Lung (tissue), 12 donors: ENCODE results near the gene ARHGEF16. TPM values are rescaled to one million over a fixed set of nuclear protein-coding genes. Genes with fewer than 3 reads are reported as not detected.

Experiments used
- ATAC-seq: fragments of 200-7000 bp; cut with Tn5 transposase; one replicate; pipeline ENCODE4 v1.9.1; 2020; ENCODE audit warnings: moderate number of reproducible peaks; ENCODE audit not compliant: insufficient read depth, low FRiP score
- DNase-seq, 3 donors: peaks; one replicate each; pipeline ENCODE4 v3.0.0-alpha.2; 2013 to 2017
- H3K27ac ChIP-seq, 2 donors: one replicate each; pipeline ENCODE4 v1.5.1; 2013; ENCODE audit warnings: mild to moderate bottlenecking in 2 of 2, moderate library complexity in 2 of 2, control low read depth in 1 of 2, inconsistent platforms in 1 of 2, low read depth in 1 of 2, low read length in 1 of 2
- H3K27me3 ChIP-seq, 3 donors: one replicate each; pipeline ENCODE4 v1.5.1; 2013; ENCODE audit warnings: low read length in 2 of 3; ENCODE audit not compliant: control insufficient read depth in 3 of 3, insufficient read depth in 3 of 3
- H3K36me3 ChIP-seq, 4 donors: one replicate each; pipeline ENCODE4 v1.5.1; 2013; ENCODE audit warnings: low read length in 4 of 4, mild to moderate bottlenecking in 1 of 4, moderate library complexity in 1 of 4; ENCODE audit not compliant: control insufficient read depth in 4 of 4, insufficient read depth in 4 of 4
- H3K4me1 ChIP-seq, 5 donors: one replicate each; pipeline ENCODE4 v1.5.1; 2013; ENCODE audit warnings: low read length in 5 of 5, mild to moderate bottlenecking in 2 of 5, moderate library complexity in 1 of 5; ENCODE audit not compliant: control insufficient read depth in 5 of 5, insufficient read depth in 5 of 5
- H3K4me3 ChIP-seq: one replicate; pipeline ENCODE4 v1.5.1; 2013; ENCODE audit warnings: mild to moderate bottlenecking, control low read depth, moderate library complexity
- H3K9ac ChIP-seq, 2 donors: one replicate each; pipeline ENCODE4 v1.5.1; 2013; ENCODE audit warnings: low read length in 2 of 2, control low read depth in 1 of 2; ENCODE audit not compliant: insufficient read depth in 1 of 2
- H3K9me3 ChIP-seq, 4 donors: one replicate each; pipeline ENCODE4 v1.5.1; 2013; ENCODE audit warnings: low read length in 3 of 4, mild to moderate bottlenecking in 1 of 4, moderate library complexity in 1 of 4; ENCODE audit not compliant: control insufficient read depth in 4 of 4, insufficient read depth in 3 of 4
- CTCF ChIP-seq: IDR thresholded peaks from 2 replicates; pipeline ENCODE4 v1.5.1; 2012; ENCODE audit warnings: mild to moderate bottlenecking; ENCODE audit errors: control extremely low read depth, extremely low read depth
- WGBS, 2 donors: extraction: QIAGEN DNeasy Blood & Tissue Kit; methylation state at CpG; one replicate each; pipeline ENCODE4 v1.1.7; 2013; 5-methylcytosine and 5-hydroxymethylcytosine counted together
- polyA plus RNA-seq, 2 donors: library from polyadenylated mRNA; stranded (reverse); fragments of 200-250 nt; gene quantifications; one replicate each; pipeline ENCODE4 v1.2.1, GENCODE V29; 2013
- total RNA-seq, 2 donors: library from RNA; depleted of rRNA in 1 of 2; stranded (reverse); fragments of >200 nt in 1 of 2; gene quantifications; one replicate each; pipeline ENCODE4 v1.2.1, GENCODE V29; 2014 to 2021
- donor health status: control.
- donor health status: control.
- donor health status: Bipolar disorder and iron deficiency.
- donor health status: healthy.
- donor health status: DM: yes; HTN: yes; CAD: no.

Gene ARHGEF16
- total and polyA plus RNA-seq, 4 donors = 6.5 to 14.8 (median 9.8) TPM

GRCh38 chr1:3496916-3497315 lies 42.5 kb downstream of the ARHGEF16 start:
- no peak for TF ChIP-seq CTCF
- peaks cover 0 to 4% (median 0%) of the 10 kb centered on the region in 5 donors for H3K4me1 ChIP-seq
- H3K4me3 ChIP-seq = no peak overlapping the region
- H3K9me3 ChIP-seq = no peaks in the 10 kb centered on the region
- H3K36me3 ChIP-seq = peaks cover 0 to 56% (median 0%) of the 10 kb centered on the region in 4 donors
- no peak for DNase-seq
- H3K27ac ChIP-seq = no peak overlapping the region
- no peaks in the 10 kb centered on the region for H3K27me3 ChIP-seq
- no peak overlapping the region for H3K9ac ChIP-seq
- 95 to 96% methylated on average over 18 to 20 of the region's 20 CpGs for WGBS, 2 donors
- no peak for ATAC-seq

GRCh38 chr1:3497521-3497920 lies 43.1 kb downstream of the ARHGEF16 start:
- Histone ChIP-seq H3K27ac (no peak overlapping the region), H3K9me3 (no peaks in the 10 kb centered on the region), H3K4me1 (no peaks in the 10 kb centered on the region), H3K4me3 (no peak overlapping the region), H3K9ac (no peak overlapping the region), H3K27me3 (no peaks in the 10 kb centered on the region), H3K36me3 (peaks cover 0 to 57% (median 0%) of the 10 kb centered on the region in 4 donors)
- WGBS, 2 donors = 88 to 94% methylated on average over 13 to 19 of the region's 19 CpGs
- ATAC-seq = no peak
- no peak for DNase-seq
- no peak for TF ChIP-seq CTCF

DNA sequence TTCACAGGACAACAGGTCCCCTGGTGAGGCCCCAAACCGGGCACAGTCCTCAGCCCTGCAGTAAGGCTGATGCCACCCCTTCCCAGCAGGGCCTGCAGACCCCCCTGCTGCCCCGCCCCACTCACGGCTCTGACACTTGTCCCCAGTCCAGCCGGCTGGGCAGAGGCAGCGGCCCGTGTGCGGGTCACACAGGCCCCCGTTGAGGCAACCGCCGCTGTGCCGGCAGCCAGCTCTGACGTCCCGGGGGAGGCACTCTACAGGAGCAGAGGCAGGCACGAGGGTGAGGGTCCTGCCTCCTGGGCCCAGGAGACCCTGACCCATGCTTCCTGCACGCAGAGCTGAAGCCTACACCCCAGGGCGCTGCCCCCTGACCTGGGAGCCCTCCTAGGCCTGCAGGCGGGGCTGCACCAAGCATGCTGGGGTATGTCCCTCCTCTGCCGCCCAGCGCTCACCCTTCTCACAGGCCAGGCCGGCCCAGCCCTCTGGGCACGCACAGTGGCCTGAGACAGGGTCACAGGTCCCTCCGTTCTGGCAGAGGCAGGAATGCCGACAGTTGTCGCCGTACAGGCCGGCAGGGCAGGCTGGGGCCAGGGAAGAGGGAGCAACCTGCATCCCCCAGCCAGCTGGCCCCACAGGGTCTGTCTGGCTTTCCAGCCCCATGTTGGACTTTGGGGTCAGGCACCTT lies 43.9 kb downstream of the ARHGEF16 start:
- WGBS, 2 donors = 92 to 93% methylated on average over 24 to 26 of the region's 26 CpGs
- DNase-seq (no peak), ATAC-seq (no peak)
- H3K9ac ChIP-seq = no peak overlapping the region
- no peak for TF ChIP-seq CTCF
- no peak overlapping the region for H3K27ac ChIP-seq
- H3K27me3 ChIP-seq = no peaks in the 10 kb centered on the region
- peaks cover 0 to 55% (median 0%) of the 10 kb centered on the region in 4 donors for H3K36me3 ChIP-seq
- no peak overlapping the region for H3K4me3 ChIP-seq
- no peaks in the 10 kb centered on the region for H3K9me3 ChIP-seq
- H3K4me1 ChIP-seq = no peaks in the 10 kb centered on the region

DNA sequence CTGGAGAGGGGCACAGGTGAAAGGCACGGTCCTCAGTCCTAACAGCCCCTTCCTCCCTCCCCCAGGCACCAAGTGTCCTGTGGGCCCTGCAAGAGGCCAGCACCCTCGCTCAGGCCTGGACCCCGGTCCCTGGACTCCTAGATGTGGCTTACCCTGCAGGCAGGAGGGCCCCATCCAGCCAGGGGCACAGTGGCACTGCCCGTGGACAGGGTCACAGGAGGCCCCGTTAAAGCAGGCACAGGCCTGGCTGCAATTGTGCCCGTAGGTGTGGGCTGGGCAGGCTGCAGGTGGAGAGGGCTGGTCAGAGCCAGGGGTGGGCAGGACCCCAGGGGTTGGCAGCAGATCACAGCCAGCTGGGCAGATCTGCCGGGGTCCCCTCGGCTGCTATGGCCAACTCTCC lies 44.5 kb downstream of the ARHGEF16 start:
- TF ChIP-seq CTCF = no peak
- no peaks in the 10 kb centered on the region for H3K27me3 ChIP-seq
- 93 to 94% methylated on average over 7 to 8 of the region's 8 CpGs for WGBS, 2 donors
- DNase-seq (no peak), ATAC-seq (no peak)
- H3K4me1 ChIP-seq = no peaks in the 10 kb centered on the region
- no peak overlapping the region for H3K4me3 ChIP-seq
- H3K27ac ChIP-seq = no peak overlapping the region
- H3K9me3 ChIP-seq = no peaks in the 10 kb centered on the region
- H3K9ac ChIP-seq = no peak overlapping the region
- peaks cover 0 to 56% (median 0%) of the 10 kb centered on the region in 4 donors for H3K36me3 ChIP-seq
